HG03432 (cell line): ENCODE measurements around the gene HK2.
A peak's percentile ranks its signal among the peaks of the same experiment; 100 is the strongest.
"Not testable (repeated sequence)": the region's sequence is repeated elsewhere in the genome, so short reads cannot be mapped to it uniquely, and the experiment has no call there.

ENCODE experiments used
- ATAC-seq: cut with Tn5 transposase; IDR thresholded peaks from one replicate; pipeline ENCODE4 v1.9.1; 2021; ENCODE audit warnings: mild to moderate bottlenecking, moderate library complexity; ENCODE audit not compliant: unreplicated experiment

Gene HK2

GRCh38 chr2:74893332-74893731 lies 59.4 kb downstream of the HK2 start:
- no peak for ATAC-seq

- no peak for ATAC-seq
Measured at GRCh38 chr2:74894272-74894981, 60.5 kb downstream of the HK2 start.

DNA sequence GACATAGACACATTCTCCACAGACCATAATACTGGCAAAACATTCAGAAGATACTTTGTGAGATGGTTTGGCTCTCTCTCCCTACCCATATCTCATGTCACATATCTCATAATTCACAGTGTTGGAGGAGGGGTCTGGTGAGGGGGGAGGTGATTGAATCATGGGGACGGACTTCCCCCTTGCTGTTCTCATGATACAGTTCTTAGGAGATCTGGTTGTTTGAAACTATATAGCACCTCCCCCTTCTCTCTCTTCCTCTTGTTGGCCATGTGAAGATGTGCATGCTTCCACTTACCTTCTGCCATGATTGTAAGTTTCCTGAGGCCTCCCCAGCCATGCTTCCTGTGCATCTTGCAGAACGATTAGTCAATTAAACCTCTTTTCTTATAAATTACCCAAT lies 61.1 kb downstream of the HK2 start:
- no peak for ATAC-seq

DNA sequence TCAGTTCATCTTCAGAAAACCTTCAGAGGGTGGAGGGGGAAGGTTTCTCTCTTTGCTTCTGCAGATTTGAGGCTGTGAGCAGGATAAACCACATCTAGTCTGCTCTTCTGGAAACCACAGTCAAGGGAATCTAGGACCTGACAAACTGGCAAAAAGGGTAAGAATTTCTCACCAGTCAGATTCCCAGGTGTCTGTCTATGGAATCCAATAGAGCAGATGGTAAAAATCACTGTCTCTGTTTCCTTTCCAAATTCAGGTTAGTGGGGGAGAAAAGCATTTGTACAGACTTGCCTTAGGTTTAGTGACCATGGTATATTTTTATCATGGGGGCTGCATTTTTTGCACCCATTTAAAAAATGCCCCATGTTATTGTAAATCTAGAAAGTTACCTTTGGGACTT lies 62.3 kb downstream of the HK2 start:
- no peak for ATAC-seq

- not testable (repeated sequence) for ATAC-seq
Measured at GRCh38 chr2:74900225-74900624, 66.3 kb downstream of the HK2 start.

DNA sequence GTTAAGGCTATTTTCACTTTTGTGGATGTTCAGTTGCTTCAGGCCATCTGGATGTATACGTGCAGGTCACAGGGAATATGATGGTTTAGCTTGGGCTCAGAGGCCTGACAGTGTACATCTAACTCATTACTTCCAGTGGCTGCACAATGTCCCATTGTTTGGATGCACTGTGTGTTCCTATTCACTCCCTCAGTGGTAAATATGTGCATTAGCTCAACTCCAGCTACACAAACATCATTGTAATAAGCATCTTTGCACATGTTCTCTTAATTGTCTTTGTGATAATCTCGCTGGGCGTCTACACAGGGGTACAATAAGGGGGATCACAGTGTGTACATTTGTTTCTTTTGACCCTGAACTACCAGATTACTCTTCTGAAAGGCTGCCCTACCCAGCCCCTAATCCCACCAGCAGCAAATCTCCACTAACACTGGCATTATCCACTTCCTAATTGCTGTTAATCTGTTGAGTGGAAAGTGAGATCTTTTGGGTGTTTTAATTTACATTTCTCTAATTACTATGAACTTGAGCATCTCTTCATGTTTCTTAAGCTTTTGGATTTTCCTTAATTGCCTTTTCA lies 68.4 kb downstream of the HK2 start:
- no peak for ATAC-seq

- ATAC-seq: no peak
Measured at GRCh38 chr2:74906395-74906794, 72.5 kb downstream of the HK2 start.

DNA sequence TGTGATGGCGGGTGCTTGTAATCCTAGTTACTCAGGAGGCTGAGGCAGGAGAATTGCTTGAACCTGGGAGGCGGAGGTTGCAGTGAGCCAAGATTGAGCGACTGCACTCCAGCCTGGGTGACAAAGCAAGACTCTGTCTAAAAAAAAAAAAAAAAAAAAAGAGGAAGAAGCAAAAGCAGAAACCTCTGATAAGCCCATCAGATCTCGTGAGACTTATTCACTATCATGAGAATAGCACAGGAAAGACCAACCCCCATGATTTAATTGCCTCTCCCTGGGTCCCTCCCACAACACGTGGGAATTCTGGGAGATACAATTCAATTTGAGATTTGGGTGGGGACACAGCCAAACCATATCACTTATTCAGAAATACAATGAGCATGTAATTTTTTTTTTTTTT lies 73.6 kb downstream of the HK2 start:
- not testable (repeated sequence) for ATAC-seq

DNA sequence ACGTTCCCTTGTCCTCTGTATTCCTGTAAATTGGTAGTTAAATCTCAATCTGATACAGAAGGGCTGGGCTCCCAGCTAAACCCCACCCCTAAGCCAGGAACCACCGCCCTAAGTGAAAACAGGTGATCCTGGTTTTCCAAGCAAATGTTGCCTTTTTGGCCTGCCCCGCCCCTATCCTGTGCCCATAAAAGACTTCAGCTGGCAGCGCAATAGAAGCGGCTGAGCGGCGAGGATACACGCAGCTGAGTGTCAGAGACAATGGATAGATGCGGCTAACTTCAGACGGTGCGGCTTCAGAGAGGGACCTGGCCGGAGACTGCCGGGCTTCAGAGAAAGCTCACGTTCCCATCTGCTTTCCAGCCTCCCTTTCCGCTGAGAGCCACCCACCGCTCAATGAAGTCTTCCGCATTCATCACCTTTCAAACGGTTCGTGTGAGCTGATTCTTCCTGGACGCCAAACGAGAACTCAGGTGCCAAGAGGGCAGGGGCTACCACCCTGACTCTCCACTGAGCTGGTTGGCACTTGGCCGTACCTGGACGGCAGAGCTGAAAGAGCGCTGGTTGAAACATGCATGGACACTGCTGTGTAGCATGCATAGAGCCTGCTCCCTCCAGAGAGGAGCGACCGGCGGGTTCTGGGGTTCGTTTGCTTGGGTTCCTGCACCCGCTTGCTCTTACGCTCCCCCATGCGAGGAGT lies 75.0 kb downstream of the HK2 start:
- no peak for ATAC-seq

DNA sequence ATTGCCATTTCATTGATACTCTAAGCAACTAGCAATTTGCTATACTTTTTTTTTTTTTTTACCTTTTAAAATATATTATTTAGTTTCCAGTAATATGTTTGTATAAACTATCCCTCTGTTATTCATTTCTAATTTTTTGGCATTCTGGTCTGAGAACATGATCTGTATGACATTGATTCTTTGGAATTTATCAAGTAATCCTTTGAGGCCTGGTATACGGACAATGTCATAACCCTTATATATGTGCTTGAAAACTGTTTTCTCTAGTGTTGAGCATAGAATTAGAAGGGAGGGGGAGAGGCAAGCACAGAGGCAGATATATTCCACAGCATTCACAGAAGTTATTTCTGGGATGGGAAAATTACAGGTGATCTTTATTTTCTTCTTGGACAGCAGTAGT lies 76.3 kb downstream of the HK2 start:
- no peak for ATAC-seq

- no peak for ATAC-seq
Measured at GRCh38 chr2:74911061-74911460, 77.1 kb downstream of the HK2 start.

DNA sequence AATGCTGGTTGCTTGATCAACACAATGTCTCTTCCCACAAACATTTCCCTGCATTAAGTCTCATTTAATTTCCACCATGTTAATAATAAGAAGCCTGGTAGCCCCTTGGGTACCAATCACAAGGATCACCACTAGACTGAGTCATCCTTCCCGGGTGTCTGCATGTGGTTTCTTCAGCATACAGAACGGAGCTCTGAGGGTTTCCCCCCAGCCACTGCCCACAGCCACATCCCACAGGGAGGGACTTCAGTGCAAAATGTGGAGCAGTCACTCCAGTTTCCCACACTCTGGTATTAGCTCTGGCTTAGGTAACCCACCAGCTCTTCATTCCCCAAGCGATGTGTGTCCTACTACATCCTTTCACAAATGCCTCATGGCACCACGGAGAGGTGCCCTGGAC lies 81.8 kb downstream of the HK2 start:
- ATAC-seq: peak; percentile 71

GRCh38 chr2:74916394-74916793 lies 82.5 kb downstream of the HK2 start:
- ATAC-seq: no peak

DNA sequence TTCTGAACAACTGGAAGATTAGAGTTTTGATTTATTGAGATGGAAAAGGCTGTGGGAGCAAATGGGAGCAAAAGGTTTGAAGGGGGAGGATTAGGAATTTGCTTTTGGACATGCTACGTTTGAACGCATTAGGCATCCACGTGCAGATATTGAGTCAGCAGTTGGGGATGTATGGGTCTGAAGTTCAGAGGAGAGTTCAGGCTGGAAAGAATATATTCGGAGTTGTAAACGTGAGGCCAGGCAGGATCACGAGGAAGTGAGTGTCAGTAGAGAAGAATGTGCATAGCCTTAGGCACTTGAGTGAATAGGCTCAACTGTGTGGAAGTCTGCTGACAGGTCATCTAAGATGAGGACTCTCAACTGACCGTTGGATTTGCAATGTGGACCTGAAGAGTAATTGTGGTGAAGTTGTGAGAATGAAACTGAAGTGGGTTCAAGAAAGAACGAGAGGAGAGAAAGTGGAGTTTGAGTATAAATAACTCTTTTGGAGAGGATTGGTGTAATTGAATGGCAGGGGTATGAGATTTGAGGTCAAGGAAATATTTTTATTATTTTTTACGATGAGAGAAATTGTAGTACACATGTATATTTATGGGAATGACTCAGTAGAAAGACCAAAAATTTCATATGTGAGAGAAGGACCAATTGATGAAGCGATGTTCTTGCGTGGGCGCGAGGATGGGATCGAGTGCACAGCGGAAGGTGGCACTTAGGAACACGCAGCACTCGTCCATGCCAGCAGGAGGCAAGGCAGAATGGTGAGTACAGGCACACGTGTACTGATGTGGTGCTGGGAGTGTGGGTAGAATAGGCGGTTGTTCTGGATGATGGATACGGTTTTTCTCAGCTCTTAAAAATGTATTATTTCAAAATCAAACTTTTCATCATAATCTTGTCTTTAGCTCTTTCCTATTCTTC lies 84.0 kb downstream of the HK2 start:
- ATAC-seq: no peak

DNA sequence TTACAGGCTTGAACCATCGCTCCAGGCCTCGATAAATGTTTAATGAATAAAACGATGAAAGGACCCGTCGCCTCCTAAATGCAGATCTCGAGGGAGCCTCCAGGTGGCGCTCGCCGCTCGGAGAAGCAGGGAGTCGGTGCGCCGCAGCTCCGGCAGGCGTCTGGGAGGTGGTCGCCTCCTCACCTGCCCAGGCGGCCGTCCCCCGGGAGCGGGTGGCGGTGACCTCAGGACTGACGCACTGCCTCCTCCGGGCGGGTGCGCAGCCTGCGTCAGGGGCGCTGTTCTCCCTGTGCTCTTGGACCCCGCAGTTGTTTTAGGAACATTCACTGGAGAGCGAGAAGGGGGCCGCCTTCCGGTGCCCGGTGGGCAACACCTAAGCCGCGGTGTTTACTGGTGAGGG lies 85.9 kb downstream of the HK2 start:
- peak; percentile 48 for ATAC-seq

DNA sequence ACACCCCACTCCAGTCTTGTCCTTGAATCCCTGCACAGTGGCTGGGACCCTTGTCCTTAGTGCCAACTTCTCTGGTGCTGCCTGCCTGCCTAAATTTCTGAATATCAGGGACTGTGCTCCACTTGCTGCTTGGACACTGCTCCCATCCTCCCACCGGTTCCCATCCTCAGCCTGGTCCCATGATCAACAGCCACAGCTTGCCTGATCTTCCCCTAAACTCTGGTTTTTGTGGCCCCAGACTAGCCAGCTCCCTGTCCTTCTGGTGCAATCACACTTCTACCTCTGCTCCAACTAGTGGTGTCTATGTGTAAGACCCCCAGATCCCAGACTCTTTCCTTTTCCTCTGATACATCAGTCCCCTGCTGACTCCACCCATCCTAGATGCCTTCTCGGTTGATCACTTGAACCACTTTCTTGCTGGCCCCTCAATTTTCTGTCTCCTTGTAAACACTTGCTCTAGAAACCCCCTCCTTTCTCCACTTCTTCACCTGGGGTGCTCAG lies 87.4 kb downstream of the HK2 start:
- no peak for ATAC-seq

DNA sequence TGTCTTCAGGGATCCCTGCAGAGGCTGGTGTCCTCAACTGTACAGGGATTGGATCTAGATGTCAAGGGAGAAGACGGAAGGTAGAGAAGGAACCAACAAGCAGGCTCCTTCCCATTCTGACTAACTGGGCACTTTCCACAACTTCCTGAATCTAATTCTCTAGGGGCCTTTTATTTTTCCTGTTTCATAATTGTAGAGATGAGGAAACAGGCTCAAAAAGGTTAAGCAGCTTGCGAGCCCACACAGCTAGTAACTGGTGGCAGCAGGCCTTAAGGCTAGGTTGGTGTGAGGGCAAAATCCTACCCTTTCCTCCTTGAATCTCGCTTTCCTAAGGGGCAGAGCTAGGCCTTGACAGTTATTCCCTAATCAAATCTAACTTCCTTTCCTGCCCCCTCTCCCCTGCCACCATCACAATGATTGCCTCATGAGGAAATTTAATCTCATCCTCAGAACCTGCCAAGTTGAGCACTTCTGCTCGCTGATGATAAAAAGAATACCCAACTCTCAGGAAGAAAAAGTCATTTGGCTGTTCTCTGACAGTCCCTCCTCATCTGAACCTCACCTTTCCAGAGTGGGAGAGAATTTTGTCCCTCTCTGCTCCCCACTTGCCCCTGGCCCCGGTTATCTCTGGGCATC lies 88.8 kb downstream of the HK2 start:
- no peak for ATAC-seq

DNA sequence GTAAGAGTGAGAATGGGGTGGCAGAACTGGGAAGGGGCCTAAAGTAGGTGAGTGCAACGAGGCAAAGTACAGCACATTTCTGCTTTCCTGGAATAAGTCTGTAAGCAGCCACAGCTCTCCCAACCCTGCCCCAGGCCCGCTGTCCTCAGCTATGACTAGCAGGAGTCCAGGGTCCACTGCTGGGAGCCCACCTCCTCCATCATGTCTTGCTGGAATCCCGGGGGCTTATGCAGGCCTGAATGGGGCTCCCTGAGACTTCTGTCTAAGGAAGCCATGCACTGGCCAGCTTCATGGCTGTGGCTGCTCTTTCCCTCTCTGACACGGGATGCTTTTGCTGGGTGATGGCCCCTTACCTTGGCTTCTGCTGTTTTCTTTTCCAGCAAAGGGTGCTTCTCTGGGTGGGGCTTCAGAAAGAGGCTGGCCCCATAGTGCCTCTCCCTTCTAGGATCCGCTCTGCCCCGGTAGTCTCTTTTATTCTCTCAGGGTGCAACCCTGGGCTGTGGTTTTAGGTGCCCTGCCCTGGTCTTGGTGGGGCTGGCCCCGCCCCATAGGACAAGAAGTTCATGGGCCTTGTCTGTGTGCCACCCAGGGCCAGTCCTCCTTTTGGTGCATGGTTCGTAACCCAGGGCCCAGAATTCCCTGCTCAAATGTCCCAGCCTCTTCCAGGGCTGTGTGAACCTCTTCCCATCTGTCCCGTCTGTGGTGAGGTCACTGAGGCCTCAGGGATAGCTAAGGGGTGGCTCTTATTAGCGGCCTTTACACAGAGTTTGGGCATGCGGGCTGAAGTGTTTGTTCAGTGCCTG lies 90.7 kb downstream of the HK2 start:
- no peak for ATAC-seq

- ATAC-seq: no peak
Measured at GRCh38 chr2:74925361-74925786, 91.4 kb downstream of the HK2 start.

DNA sequence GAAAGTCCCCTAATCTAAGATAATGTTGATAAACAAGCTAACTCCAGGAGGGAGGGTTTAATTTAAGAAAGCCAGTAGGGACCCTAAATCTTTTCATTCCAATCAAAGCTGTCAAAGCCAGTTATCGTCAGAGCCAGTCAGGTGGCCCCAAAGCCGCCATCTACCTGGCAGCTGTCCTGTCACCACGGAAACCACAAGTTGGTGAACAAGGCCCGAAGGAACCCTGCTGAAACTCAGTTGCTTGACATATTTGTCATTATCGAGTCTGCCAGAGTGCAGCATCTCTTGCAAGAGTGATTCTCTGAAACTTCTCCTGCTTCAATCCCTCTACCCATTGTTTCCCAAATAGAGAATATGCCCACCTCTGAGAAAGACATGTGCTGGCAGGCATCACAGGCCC lies 93.7 kb downstream of the HK2 start:
- ATAC-seq: no peak
